ENCODE results near the gene CACNB3. TPM values are rescaled to one million over a fixed set of nuclear protein-coding genes. Genes with fewer than 3 reads are reported as not detected.

CACNB3 gene
- total and polyA plus RNA-seq, 2 donors (not counting 1 experiment from before 2014, with no cell fraction given): 28.4 to 46.2 TPM

- Histone ChIP-seq H3K9me3 (ENCODE audit: control insufficient read depth, insufficient read depth, low read depth, low read length) (no peaks in the 10 kb centered on the region), H3K79me2 (ENCODE audit: control insufficient read depth, insufficient read depth, low read length) (no peaks in the 10 kb centered on the region), H3K4me1 (ENCODE audit: control insufficient read depth, extremely low read depth, insufficient read depth, low read length) (peaks cover 28% of the 10 kb centered on the region), H4K20me1 (ENCODE audit: control insufficient read depth, extremely low read depth, insufficient read depth, low read length) (no peaks in the 10 kb centered on the region), H2AFZ (ENCODE audit: low read length) (no peak overlapping the region), H3K36me3 (ENCODE audit: control insufficient read depth, insufficient read depth, low read length) (no peaks in the 10 kb centered on the region), H3K27me3 (ENCODE audit: control insufficient read depth, insufficient read depth, low read length) (no peaks in the 10 kb centered on the region), H3K4me3 (replicated peaks in 1 of 4; ENCODE audit: control extremely low read depth in 1 of 4, insufficient read depth in 1 of 4, low read depth in 3 of 4, low read length in 4 of 4) (no peak overlapping the region), H3K9ac (ENCODE audit: insufficient read depth, low read length) (no peak overlapping the region), H3K4me2 (ENCODE audit: extremely low read depth, insufficient read depth, low read length) (no peak overlapping the region), H3K27ac (ENCODE audit: insufficient read depth, low read length) (no peak overlapping the region)
- no peak for TF ChIP-seq EZH2 (IDR thresholded peaks at IDR 0.05; ENCODE audit: low read length, missing control alignments)
- no peak for TF ChIP-seq CTCF (conservative IDR thresholded peaks at IDR 0.05 in 1 of 2, IDR thresholded peaks at IDR 0.05 in 1 of 2; ENCODE audit: low read depth in 1 of 2, low read length in 2 of 2)
- no peak for DNase-seq (ENCODE audit: low read depth in 2 of 2)
These were observed 10.3 kb upstream of the CACNB3 start for GRCh38 chr12:48807981-48808380.

GRCh38 chr12:48810903-48811431 lies 7.3 kb upstream of the CACNB3 start:
- Histone ChIP-seq H3K79me2 (ENCODE audit: control insufficient read depth, insufficient read depth, low read length) (peaks cover 3% of the 10 kb centered on the region), H3K4me3 (replicated peaks in 1 of 4; ENCODE audit: control extremely low read depth in 1 of 4, insufficient read depth in 1 of 4, low read depth in 3 of 4, low read length in 4 of 4) (peak overlapping the region in 1 of 4 experiments; percentile 23), H2AFZ (ENCODE audit: low read length) (peak overlapping the region; percentile 30), H3K4me1 (ENCODE audit: control insufficient read depth, extremely low read depth, insufficient read depth, low read length) (peaks cover 28% of the 10 kb centered on the region), H3K9me3 (ENCODE audit: control insufficient read depth, insufficient read depth, low read depth, low read length) (no peaks in the 10 kb centered on the region), H3K27ac (ENCODE audit: insufficient read depth, low read length) (peak overlapping the region; percentile 93), H4K20me1 (ENCODE audit: control insufficient read depth, extremely low read depth, insufficient read depth, low read length) (no peaks in the 10 kb centered on the region), H3K36me3 (ENCODE audit: control insufficient read depth, insufficient read depth, low read length) (no peaks in the 10 kb centered on the region), H3K9ac (ENCODE audit: insufficient read depth, low read length) (peak overlapping the region; percentile 0), H3K4me2 (ENCODE audit: extremely low read depth, insufficient read depth, low read length) (peak overlapping the region; percentile 49), H3K27me3 (ENCODE audit: control insufficient read depth, insufficient read depth, low read length) (no peaks in the 10 kb centered on the region)
- no peak for TF ChIP-seq EZH2 (IDR thresholded peaks at IDR 0.05; ENCODE audit: low read length, missing control alignments)
- TF ChIP-seq CTCF (conservative IDR thresholded peaks at IDR 0.05 in 1 of 2, IDR thresholded peaks at IDR 0.05 in 1 of 2; ENCODE audit: low read depth in 1 of 2, low read length in 2 of 2): no peak
- DNase-seq (ENCODE audit: low read depth in 2 of 2): peak; percentile 94 to 99

- TF ChIP-seq EZH2 (IDR thresholded peaks at IDR 0.05; ENCODE audit: low read length, missing control alignments) (no peak), CTCF (conservative IDR thresholded peaks at IDR 0.05 in 1 of 2, IDR thresholded peaks at IDR 0.05 in 1 of 2; ENCODE audit: low read depth in 1 of 2, low read length in 2 of 2) (no peak)
- H3K9me3 ChIP-seq (ENCODE audit: control insufficient read depth, insufficient read depth, low read depth, low read length): no peaks in the 10 kb centered on the region
- peak overlapping the region in 3 of 4 experiments; percentile 17 to 25 (median 23) for H3K4me3 ChIP-seq (replicated peaks in 1 of 4; ENCODE audit: control extremely low read depth in 1 of 4, insufficient read depth in 1 of 4, low read depth in 3 of 4, low read length in 4 of 4)
- H3K27me3 ChIP-seq (ENCODE audit: control insufficient read depth, insufficient read depth, low read length): no peaks in the 10 kb centered on the region
- H3K27ac ChIP-seq (ENCODE audit: insufficient read depth, low read length): peak overlapping the region; percentile 93
- H3K36me3 ChIP-seq (ENCODE audit: control insufficient read depth, insufficient read depth, low read length): no peaks in the 10 kb centered on the region
- H3K9ac ChIP-seq (ENCODE audit: insufficient read depth, low read length): peak overlapping the region; percentile 38
- H4K20me1 ChIP-seq (ENCODE audit: control insufficient read depth, extremely low read depth, insufficient read depth, low read length): no peaks in the 10 kb centered on the region
- peaks cover 31% of the 10 kb centered on the region for H3K4me1 ChIP-seq (ENCODE audit: control insufficient read depth, extremely low read depth, insufficient read depth, low read length)
- H2AFZ ChIP-seq (ENCODE audit: low read length): no peak overlapping the region
- peak in 1 of 2 donors; percentile 58 for DNase-seq (ENCODE audit: low read depth in 2 of 2)
- H3K4me2 ChIP-seq (ENCODE audit: extremely low read depth, insufficient read depth, low read length): peak overlapping the region; percentile 82
- H3K79me2 ChIP-seq (ENCODE audit: control insufficient read depth, insufficient read depth, low read length): peaks cover 8% of the 10 kb centered on the region
These were observed 6.7 kb upstream of the CACNB3 start for GRCh38 chr12:48811437-48812090.

Measured in fibroblast of lung (primary cell).